ENCODE data around the gene C1QTNF8.

GRCh38 chr16:1070864-1071408 lies 25.1 kb downstream of the C1QTNF8 start:
- no peak for TF ChIP-seq MAX (IDR thresholded peaks at IDR 0.05)
- TF ChIP-seq PBX2 (CRISPR knock-in tag; IDR thresholded peaks at IDR 0.05) = no peak
- TF ChIP-seq ZNF343 (CRISPR knock-in tag; IDR thresholded peaks at IDR 0.05) = no peak
